GM06990 (cell line): ENCODE measurements around the gene DLG2.

ENCODE experiments used
- DNase-seq: peaks from one replicate; pipeline ENCODE4 v3.0.0-alpha.2; 2011; ENCODE audit not compliant: insufficient read length; ENCODE audit errors: extremely low read depth
- H3K27me3 ChIP-seq: replicated peaks from 2 replicates; pipeline ENCODE4 v1.6.0; 2011; ENCODE audit warnings: low read length; ENCODE audit not compliant: control insufficient read depth, insufficient read depth
- H3K36me3 ChIP-seq: 2 replicates; pipeline ENCODE4 v1.5.1; 2011; ENCODE audit warnings: low read length; ENCODE audit not compliant: control insufficient read depth, insufficient read depth
- H3K4me3 ChIP-seq: replicated peaks from 2 replicates; pipeline ENCODE4 v1.5.1; 2011; ENCODE audit warnings: low read depth, mild to moderate bottlenecking, control low read depth, low read length
- TF ChIP-seq, protein P1 (sequence below): IDR thresholded peaks from 2 replicates; pipeline ENCODE4 v1.5.1; 2011; ENCODE audit warnings: low read length, control low read depth, mild to moderate bottlenecking, inconsistent platforms; ENCODE audit not compliant: insufficient read depth, poor library complexity, severe bottlenecking

DLG2 gene

DNA sequence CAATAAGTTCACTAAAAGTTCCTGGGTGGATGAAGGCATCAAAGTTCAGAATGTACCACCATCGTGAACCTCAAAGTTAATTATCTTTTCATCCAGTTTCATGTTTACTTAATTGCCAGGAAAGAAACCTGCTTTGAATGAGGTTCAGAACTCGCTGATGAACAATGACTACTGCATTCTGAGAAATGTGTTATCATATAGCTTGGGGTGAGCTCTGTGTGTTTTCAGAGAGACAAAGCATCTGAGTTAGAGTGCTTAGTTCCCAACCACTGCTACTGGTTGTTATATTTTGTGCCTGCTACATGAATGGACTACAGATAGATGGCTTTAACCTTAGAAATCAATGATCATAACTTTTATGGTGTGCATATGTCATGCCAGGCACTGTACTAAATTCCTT is 1131.0 kb downstream of the DLG2 start:
- no peaks in the 10 kb centered on the region for H3K36me3 ChIP-seq
- no peak overlapping the region for H3K4me3 ChIP-seq
- DNase-seq, result no peak
- no peaks in the 10 kb centered on the region for H3K27me3 ChIP-seq
- TF ChIP-seq, protein P1, sequence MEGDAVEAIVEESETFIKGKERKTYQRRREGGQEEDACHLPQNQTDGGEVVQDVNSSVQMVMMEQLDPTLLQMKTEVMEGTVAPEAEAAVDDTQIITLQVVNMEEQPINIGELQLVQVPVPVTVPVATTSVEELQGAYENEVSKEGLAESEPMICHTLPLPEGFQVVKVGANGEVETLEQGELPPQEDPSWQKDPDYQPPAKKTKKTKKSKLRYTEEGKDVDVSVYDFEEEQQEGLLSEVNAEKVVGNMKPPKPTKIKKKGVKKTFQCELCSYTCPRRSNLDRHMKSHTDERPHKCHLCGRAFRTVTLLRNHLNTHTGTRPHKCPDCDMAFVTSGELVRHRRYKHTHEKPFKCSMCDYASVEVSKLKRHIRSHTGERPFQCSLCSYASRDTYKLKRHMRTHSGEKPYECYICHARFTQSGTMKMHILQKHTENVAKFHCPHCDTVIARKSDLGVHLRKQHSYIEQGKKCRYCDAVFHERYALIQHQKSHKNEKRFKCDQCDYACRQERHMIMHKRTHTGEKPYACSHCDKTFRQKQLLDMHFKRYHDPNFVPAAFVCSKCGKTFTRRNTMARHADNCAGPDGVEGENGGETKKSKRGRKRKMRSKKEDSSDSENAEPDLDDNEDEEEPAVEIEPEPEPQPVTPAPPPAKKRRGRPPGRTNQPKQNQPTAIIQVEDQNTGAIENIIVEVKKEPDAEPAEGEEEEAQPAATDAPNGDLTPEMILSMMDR, result no peak

- H3K4me3 ChIP-seq, result no peak overlapping the region
- no peaks in the 10 kb centered on the region for H3K27me3 ChIP-seq
- H3K36me3 ChIP-seq, result no peaks in the 10 kb centered on the region
- DNase-seq, result no peak
- TF ChIP-seq, protein P1, result no peak
Observed at GRCh38 chr11:84480131-84480530, 1147.0 kb downstream of the DLG2 start.

- Histone ChIP-seq H3K36me3 (no peaks in the 10 kb centered on the region), H3K27me3 (no peaks in the 10 kb centered on the region), H3K4me3 (no peak overlapping the region)
- no peak for DNase-seq
- TF ChIP-seq, protein P1, result no peak
Observed at GRCh38 chr11:84476581-84476980, 1150.6 kb downstream of the DLG2 start.

- TF ChIP-seq, protein P1, result no peak
- H3K4me3 ChIP-seq, result no peak overlapping the region
- DNase-seq, result no peak
- no peaks in the 10 kb centered on the region for H3K27me3 ChIP-seq
- H3K36me3 ChIP-seq, result no peaks in the 10 kb centered on the region
Observed at GRCh38 chr11:84471501-84471900, 1155.6 kb downstream of the DLG2 start.

DNA sequence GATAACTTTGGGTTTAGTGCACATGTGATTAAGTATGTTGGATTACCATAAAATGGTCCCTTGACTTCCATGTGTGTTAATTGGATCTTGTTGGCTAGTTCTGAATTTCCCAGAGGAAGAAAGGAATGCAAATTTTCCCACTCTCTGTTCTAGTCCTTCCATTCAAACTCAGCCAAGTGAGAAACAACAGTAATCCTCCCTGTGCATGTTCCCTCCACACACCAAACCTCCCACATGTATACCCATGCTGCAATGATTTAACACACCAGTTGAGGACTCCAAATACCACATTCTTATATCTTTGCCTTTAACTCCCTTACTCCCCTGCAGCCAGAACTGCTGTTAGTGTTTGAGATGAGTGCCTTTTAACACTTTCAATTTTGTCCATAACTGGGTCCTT is 1158.9 kb downstream of the DLG2 start:
- H3K36me3 ChIP-seq, result no peaks in the 10 kb centered on the region
- no peaks in the 10 kb centered on the region for H3K27me3 ChIP-seq
- no peak overlapping the region for H3K4me3 ChIP-seq
- TF ChIP-seq, protein P1, result no peak
- no peak for DNase-seq

- Histone ChIP-seq H3K27me3 (no peaks in the 10 kb centered on the region), H3K36me3 (no peaks in the 10 kb centered on the region), H3K4me3 (no peak overlapping the region)
- DNase-seq, result no peak
- TF ChIP-seq, protein P1, result no peak
Observed at GRCh38 chr11:84465040-84465439, 1162.1 kb downstream of the DLG2 start.
